ENCODE measurements around the gene SYPL1.
A peak's percentile ranks its signal among the peaks of the same experiment; 100 is the strongest.

Gene SYPL1

DNA sequence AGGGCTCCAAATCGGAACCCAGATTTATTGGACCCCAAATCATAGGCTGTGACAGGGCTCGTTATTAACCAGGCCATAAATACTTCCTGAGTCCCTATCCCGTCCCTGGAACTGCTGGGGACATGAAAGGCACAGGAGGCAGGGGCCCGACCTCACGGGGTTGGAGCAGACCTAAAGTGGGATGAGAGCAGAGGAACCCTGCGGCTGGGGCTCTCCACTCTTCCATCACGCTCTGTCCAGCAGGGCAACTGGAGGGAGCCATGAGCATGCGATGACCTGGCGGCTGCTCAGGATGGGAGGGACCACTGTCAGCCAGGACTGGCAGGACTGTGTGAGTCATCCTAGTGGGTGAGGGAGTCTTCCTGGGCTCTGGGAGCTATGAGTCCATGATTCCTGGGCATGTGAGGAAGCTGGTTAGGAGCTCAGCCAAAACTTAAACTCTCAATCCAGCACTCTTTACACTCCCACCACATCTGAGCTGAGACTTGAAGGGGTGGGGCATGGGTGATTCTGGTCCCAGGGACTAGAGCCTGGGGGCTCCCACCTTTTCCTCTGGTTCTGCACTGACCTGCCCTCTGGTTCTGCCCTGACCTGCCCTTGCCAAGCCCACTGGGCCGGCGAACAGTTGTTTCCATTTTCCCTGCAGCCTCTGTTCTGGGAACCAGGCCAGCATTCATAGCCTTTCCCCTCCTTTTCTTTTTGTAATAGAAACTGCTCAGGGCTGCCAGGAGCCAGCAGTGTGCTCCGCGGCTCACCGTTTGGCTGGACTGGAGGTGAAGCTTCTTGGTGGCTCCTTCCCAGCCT, 47.1 kb downstream of the SYPL1 start:
- no peak for DNase-seq

DNA sequence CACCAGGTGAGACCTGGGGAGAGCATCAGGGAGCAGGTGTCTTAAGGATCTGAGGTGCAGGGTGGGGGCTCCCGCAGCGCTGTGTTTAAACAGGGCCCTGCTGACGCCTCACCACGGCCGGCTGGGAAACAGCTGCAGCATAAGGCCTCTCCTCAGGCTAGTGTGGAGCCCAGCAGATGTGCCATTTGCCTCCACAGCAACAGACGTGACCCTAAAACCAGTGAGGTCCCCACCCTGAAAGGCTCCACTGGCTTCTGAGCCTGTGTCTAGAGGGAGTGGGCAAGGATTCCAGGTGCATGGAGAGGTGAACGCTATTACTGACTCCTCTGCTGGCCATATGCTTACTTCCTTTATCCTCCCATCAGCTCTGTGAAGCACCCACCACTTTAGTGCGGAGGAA, 47.8 kb downstream of the SYPL1 start:
- DNase-seq, result no peak

DNA sequence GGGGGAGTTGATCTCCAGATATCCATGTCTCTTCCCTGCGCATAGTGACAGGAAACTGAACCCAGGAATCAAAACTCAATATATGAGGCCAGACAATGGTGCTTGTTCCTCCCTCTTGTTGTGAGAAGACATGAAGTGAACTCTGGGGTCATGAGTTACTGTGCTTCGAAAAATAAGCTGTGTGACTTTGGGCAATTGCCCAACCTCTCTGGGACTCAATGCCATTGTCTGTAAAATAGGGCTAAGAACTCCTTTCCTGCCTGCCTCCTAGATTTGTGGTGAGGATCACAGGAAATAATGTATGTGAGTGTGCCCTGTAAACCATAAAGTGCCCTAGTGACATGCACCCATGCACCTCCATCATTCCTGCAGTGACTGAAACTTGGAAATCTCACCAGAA, 48.4 kb downstream of the SYPL1 start:
- no peak for DNase-seq

- DNase-seq, result no peak
Observed at GRCh38 chr7:106063024-106063423, 49.1 kb downstream of the SYPL1 start.

DNA sequence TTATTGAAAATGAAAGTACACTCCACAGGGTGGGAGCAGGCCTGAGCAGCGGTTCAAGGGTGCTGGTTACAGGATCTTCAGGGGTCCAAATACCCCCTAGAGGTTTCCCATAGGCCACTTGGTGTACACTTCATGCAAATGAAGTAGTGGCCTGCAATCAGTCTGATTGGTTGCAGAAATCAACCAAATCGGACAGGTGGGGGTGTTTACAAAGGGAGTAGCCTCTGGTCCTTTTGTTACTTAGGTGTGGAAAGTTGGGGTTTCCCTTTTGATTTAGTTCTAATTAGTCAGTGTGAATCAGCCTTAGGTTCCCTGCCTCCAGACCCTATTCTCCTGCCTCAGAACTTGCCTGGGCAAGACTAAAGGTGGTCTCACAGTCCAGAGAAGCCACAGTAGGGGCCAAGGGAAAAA, 49.6 kb downstream of the SYPL1 start:
- no peak for DNase-seq

DNA sequence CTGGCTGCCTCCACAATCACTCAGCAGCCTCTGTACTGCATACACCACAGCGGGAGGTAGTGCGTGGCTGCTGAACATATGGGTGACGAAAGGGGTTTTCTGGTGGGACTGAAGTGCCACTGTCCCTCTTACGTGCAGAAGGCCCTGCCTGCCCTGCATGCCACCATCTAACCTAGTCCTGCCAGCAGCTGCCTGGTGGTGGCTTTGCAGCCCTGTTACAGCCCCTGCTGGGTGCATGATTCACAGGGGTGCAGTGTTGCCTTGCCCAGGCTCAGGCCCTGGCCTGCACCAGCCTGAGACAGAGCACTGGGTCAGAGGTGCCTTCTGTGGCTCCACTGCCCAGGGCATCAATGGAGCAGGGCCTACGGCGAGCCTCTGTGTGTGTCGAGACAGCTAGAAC, 50.1 kb downstream of the SYPL1 start:
- no peak for DNase-seq

DNA sequence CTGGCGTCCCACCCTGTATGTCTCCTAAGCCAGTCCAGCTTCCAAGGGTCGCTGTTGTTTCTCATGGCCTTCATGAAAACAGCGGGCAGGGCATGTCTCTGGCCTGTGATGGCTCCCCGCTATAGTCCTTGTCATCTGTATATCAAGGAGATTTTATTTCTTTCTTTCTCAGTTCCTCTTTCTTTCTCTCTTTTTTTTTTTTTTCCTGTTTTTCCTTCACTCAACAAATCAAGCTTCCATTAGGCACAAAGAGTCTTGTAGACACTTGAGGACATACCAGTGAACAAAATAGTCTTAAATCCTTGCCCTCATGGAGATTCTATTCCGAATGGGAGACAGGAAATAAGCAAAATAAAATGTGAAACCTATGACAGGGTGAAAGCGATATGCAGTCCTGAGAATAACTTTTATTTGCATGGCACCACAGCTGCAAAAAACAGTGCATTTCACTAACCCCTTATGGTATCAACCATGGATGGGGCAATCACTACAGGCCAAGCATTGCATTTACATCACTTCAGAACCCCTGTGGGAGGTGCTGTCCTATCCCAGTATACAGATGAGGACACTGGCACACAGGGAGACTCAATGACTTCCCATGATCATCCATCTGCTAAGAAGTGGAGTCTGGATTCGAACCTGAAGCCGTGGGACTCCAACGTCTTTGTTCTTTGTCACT, 50.7 kb downstream of the SYPL1 start:
- DNase-seq, result no peak

DNA sequence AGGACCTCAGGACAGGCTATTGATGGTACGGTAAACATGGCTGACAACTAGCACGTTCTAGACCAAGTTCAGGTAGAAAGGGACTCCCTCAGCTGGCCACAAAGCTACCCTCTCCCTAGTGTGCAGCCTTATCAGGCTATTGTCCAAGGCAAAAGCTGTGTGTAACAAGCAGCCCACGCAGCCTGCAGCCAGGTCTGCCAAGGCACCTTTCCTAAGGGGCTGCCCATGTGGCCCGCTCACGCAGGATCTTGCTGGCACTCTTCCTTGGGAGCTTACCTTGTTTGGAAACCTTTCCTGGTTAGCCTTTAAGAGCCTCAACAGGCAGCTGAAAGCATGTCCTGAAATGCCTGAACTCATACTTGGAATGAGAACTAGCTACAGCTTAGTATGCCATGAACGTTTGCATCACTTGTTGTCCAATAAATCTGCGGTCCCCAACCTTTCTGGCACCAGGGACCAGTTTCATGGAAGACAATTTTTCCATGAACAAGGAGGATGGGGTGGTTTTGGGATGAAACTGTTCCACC, 51.7 kb downstream of the SYPL1 start:
- no peak for DNase-seq

DNA sequence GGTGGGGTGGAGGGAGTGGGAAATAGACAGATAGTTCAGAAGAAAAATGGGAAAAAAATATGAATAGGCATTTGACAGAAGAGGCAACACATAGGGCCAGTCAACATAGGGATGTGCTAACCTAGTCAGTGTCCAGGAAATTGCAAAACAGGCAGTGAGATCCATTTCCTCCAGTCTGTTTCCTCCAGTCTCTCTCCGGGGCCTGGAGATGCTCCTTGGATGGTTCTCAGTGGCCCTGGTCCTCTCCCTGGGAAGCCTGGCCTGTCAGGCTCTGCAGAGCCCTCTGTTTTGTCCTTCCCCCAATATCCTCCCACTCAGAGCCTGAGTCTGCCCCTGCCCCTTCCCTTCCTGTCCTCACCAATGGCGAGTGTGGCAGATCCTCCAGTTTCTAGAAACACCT, 52.6 kb downstream of the SYPL1 start:
- no peak for DNase-seq

DNA sequence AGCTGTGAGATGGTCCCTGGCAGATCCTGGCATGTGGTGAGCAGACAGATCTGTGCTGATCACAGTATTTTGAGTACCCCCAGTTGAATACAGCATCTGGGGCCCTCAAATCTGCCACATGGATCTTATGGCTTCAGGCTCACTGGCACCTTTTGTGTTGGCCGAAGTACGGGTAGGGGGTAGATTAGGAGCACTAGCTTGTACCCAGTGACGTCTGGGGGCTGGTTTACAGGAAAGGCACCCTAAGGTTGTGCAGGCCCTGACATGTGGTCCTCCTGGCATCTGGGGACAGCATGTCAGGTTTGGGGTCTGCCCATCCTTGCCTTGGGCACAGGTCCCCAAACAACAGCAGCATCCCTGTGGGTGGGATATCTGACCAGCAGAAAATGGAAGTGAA, 53.2 kb downstream of the SYPL1 start:
- DNase-seq, result no peak

GRCh38 chr7:106057962-106058927, 53.9 kb downstream of the SYPL1 start:
- DNase-seq, result no peak

DNA sequence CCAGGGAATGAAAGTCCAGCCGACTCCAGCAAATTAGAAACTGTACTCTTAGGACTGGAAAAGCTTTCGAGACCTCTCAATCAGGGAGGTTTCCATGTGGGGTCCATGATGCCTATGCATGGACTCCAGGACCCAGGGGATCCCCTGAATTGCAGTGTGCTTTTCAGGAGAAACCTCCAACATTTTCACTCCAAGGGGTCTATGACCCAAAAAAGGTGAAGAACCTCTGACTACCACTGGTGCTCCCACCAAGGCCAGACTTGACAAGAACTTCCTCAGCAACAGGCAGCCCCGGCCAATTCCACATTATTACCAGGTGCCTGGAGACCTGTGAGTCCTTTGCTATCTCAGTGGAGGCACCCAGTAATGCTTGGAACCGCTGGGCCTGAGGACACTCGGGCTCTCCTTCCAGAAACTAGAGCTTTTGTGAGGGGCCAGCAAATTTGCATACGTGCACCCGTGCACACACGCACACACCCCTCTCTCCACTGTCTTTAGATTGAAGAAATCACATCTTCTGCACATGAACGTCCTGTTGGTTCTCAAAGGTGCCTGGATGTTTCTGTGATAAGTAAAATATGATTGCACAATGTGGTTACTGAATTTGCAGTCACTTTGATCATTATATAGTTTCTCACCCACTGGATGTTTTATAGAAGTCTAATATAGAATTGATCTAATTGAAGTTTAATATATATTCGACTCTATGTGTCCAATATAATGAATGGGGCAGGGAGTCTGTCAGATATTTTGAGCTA, 54.7 kb downstream of the SYPL1 start:
- no peak for DNase-seq

GRCh38 chr7:106056513-106057203, 55.5 kb downstream of the SYPL1 start:
- DNase-seq, result peak; percentile 70

DNA sequence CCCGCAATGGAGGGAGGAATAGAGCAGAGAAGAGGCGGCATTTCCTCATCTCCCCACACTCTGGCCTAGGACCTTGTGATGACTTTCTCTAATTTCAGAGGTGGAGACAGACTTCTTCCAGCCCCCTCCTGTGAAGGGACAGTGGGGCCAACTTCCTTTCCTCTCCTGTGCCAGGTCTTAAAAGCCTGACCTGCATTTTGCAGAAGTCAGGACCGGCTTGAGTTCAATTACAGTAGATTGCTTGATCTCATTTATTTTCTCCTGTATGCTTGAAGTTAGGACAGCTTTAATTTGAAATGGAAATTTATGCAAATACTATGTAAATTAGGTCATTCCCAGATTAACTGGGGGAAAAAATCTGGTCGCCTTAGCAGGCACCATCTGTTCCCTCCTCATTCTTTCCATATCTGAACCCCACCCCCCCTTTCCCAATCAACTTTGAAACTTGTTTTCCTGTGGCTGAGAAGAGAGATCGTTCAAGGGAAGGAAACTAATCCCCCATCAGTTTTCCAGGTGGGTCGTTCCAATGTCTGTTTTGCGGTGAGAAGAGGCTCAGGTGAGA, 57.1 kb downstream of the SYPL1 start:
- no peak for DNase-seq

- DNase-seq, result no peak
Observed at GRCh38 chr7:106054156-106054910, 57.8 kb downstream of the SYPL1 start.

GRCh38 chr7:106053109-106053508, 59.0 kb downstream of the SYPL1 start:
- DNase-seq, result no peak

- DNase-seq, result no peak
Observed at GRCh38 chr7:106052681-106053080, 59.4 kb downstream of the SYPL1 start.

DNA sequence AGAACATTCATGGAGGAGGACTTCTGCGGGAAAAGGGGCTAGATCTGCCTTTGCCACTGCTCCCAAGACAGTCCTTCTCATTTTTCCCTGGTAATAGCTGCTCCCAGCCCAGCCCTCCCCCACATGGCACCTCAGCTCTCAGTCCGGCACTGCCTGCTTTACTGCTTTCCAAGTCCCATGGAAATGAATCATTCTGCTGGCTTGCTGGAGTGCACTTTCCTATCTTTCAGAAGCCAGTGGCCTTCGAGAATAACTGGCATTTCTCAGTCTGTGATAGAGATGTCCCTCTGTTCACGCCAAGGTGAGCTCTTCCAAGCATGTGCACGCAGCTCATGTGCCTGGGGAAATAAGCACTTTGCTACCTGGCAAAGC, 61.4 kb downstream of the SYPL1 start:
- DNase-seq, result no peak

DNA sequence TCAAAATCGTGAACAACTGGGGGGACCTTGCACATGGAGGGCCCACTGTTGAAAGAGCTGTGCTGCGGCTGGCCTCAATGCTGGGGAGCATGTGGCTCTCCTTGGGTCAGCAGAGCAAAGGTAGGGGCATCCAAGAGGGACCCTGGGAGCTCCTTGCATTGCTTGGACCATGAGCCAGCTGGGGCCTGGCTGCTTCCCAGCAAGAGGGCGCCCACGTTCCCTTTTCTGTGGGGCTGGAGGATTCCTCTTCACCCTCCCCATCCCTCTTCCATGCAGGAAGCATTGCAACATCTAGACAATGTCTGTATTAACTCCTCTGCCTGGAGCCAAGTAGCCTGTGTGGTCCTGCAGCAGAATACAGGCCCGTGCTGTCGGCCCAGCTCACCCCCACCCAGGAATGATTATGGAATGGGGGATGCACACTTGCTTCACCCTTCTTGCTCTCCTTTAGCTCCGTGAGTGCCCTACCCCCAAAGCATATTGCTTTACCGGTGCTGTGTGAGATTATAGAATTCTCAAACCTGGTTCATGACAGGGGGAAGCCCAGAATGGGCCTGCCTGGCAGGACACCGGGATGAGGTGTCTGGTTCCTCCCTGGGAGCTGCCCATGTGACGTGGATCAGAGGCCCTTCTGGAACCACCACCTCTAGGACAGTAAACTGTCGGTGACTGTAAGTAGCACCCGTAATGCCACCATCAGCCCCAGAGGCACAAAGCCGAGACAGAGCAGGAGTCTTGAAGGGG, 61.9 kb downstream of the SYPL1 start:
- no peak for DNase-seq
